ENCODE measurements around the gene ADAMTS16.
"Not testable (repeated sequence)": the region's sequence is repeated elsewhere in the genome, so short reads cannot be mapped to it uniquely, and the experiment has no call there.

The ADAMTS16 gene, protein sequence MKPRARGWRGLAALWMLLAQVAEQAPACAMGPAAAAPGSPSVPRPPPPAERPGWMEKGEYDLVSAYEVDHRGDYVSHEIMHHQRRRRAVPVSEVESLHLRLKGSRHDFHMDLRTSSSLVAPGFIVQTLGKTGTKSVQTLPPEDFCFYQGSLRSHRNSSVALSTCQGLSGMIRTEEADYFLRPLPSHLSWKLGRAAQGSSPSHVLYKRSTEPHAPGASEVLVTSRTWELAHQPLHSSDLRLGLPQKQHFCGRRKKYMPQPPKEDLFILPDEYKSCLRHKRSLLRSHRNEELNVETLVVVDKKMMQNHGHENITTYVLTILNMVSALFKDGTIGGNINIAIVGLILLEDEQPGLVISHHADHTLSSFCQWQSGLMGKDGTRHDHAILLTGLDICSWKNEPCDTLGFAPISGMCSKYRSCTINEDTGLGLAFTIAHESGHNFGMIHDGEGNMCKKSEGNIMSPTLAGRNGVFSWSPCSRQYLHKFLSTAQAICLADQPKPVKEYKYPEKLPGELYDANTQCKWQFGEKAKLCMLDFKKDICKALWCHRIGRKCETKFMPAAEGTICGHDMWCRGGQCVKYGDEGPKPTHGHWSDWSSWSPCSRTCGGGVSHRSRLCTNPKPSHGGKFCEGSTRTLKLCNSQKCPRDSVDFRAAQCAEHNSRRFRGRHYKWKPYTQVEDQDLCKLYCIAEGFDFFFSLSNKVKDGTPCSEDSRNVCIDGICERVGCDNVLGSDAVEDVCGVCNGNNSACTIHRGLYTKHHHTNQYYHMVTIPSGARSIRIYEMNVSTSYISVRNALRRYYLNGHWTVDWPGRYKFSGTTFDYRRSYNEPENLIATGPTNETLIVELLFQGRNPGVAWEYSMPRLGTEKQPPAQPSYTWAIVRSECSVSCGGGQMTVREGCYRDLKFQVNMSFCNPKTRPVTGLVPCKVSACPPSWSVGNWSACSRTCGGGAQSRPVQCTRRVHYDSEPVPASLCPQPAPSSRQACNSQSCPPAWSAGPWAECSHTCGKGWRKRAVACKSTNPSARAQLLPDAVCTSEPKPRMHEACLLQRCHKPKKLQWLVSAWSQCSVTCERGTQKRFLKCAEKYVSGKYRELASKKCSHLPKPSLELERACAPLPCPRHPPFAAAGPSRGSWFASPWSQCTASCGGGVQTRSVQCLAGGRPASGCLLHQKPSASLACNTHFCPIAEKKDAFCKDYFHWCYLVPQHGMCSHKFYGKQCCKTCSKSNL

DNA sequence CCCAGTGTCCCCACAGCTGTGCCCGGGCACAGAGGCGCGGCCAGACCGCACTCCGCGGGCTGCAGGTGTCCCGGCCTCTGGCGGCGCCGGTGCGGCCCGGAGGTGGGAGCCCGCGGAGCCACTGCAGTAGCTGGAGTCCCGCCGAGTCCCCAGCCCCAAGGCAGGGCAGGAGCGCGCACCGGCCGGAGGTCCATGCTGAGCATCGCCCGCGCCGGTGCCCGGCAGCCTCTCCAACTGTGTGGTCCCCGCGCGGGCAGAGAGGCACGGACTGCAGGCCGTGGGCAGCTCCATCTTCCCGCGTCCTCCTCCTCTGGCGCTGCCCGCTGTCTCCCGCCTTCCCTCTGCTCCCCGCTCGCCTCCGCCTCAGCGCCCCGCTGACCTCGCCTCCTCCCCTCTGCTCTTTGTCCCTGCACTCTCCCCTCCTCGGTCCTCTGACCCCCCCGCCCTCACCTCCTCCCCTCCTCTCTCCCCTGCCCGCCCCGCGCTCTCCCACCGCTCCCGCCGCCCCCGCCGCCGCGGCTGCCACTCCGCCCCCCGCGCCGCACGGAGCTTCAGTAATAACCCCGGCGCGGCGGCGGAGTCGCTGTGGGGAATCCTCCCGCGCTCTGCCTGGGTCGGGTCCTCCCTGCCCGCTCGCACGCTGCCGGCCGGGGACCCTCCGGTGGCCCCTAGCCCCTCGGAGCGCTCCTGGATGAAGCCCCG, at the start of gene ADAMTS16:
Gene ADAMTS16, plus strand, starts transcription at position 554 of the 702 bp plus-strand sequence. Its CDS starts 138 bp downstream, at position 692.
- no peak for DNase-seq

- DNase-seq = no peak
Observed at GRCh38 chr5:5092149-5092548, 48.0 kb upstream of the ADAMTS16 start.

GRCh38 chr5:5100635-5101034, 39.5 kb upstream of the ADAMTS16 start:
- DNase-seq = no peak

DNA sequence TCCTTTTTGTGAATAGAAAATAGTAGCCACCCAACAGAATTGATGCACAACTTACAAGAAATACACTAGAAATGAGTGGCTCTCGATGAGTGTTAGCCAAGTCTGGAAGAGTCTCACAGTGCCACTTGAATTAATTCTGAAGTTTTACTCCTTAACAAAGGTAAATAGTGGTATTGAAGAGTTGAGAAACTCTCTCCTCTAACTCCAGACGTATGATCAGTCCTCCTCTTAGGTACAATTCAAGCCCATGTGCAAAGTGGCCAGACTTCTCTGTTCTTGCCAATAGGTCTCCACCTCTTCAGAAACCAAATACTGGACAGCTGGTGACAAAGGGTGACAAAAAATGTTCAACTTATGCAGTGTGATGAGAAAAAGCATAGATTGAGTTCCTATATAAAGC, 38.5 kb upstream of the ADAMTS16 start:
- no peak for DNase-seq

GRCh38 chr5:5103245-5103644, 36.9 kb upstream of the ADAMTS16 start:
- no peak for DNase-seq

GRCh38 chr5:5104550-5104949, 35.6 kb upstream of the ADAMTS16 start:
- no peak for DNase-seq

- DNase-seq = no peak
Observed at GRCh38 chr5:5105531-5105930, 34.6 kb upstream of the ADAMTS16 start.

DNA sequence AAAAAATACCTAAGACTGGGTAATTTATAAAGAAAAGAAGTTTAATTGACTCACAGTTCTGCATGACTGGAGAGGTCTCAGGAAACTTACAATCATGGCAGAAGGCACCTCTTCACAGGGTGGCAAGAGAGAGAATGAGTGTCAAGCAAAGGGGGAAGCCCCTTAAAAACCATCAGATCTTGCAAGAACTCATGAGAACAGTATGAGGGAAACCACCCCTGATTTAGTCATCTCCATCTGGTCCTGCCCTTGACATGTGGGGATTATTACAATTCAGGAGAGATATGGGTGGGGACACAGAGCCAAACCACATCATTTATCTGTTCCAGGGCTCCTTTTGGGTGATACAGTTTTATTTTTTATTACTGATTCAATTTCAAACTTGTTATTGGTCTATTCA, 23.2 kb upstream of the ADAMTS16 start:
- DNase-seq = no peak

DNA sequence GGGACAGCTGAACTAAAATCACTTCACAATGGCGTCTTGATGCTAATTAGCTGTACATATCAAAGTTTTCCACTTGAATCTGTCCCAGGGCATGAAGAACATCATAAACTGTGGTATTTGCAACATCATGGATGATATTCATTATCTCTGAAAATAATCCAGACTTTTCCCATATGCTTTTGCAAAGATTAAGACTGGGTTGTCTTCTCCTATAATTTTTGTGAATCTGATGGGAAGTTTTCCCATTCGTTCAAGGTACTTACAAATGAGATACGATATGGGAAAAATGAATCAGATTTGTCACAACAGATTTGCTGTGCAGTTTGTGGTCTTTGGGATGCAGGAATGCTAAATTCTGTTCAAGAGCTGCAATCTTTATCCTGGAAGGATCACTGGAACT, 17.4 kb upstream of the ADAMTS16 start:
- no peak for DNase-seq

- DNase-seq = no peak
Observed at GRCh38 chr5:5124231-5124630, 15.9 kb upstream of the ADAMTS16 start.

DNA sequence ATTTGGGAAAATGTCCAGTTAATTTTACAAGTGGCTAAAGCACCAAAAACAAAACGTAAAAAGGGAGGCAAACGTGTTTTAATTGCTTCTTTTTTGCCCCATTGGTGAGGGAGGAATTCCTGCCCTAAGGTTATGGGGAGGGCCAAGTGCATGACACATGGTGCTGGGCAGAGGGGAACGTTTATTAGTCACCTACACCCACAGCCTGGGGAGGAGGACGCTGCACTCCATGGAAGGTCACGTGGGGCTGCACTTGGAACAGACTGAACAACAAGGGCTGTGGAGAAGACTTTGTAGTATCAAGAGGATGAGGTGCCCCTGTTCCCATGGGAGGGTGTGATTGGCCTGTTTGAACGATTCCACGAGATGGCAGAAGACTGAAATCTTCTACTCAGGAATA, 13.7 kb upstream of the ADAMTS16 start:
- no peak for DNase-seq

DNA sequence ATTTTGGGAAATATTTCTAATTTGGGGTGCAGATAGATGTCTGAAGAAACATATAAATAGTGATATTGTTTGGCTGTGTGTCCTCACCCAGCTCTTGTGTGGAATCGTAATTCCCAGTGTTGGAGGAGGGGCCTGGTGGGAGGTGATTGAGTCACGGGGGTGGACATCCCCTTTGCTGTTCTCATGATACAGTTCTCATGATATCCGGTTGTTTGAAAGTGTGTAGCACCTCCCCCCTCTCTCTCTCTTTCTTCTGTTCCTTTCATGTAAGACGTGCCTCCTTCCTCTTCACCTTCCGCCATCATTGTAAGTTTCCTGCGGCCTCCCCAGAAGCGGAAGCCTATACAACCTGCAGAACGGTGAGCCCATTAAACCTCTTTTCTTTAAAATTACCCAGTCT, 11.4 kb upstream of the ADAMTS16 start:
- no peak for DNase-seq

DNA sequence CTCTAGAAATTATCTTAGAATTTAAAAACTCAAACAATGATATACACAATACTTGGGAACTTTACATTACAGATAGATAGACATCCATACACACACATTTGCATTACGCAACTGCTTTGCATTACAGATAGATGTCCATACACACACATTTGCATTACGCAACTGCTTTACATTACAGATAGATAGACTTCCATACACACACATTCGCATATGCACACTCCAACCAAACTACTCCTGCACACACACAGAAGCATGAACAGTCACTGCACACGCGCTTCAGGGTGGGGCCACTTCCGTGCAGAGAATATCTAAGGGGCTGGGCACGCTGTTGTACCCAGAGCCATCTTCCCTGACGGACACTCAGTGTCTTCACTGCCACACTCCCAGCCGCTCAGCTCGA, 7.9 kb upstream of the ADAMTS16 start:
- no peak for DNase-seq

GRCh38 chr5:5132693-5133295, 7.3 kb upstream of the ADAMTS16 start:
- no peak for DNase-seq

DNA sequence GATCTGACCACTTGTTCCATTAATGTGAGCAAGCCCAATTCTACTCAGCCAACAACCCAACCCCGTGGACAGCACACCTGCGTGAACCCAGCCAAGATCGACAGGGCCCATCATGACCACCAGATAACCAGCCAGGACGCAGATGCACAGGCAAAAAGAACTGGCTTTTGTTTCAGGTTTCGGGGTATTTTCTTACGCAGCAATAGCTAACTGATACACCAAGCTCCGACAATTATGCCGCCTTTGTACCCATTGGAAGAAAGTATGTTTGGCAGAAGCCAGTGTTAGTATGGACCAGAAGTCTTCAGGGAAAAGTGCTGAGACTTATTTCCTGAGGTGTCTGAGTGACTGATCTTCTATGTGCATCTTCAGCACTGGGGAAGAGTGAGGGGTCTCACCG, 6.0 kb upstream of the ADAMTS16 start:
- no peak for DNase-seq

DNA sequence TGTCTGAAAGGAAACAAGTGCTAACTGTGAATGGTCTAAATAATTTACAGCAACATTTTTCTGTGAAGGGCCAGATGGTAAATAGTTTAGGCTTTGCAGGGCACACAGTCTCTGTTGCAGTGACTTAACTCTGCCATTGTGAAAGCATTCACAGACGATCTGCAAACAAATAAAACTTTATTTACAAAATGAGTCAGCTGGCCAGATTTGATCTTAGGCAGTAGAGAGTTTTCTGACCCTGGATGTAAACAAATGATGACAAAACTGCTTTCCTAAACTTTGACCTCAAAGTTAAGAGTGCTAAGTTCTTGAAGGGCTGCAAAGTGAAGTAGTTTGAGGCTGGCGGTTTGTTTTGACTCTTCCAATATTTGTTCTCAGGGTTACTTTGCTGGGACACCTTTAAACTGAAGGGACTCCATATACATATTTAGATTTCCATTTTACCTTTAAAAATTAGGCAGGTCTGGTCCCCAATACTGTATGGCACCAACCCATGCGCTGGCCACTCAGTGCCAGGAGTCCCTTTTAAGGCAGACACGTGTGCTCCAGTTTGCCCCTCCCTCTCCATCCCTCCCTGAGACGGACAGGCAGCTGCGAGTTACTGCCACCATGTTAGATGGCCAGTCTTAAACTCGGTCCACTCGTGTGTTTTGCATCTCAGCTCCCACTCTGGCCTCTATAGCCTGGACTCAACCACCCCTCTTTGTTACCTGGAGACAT, 4.0 kb upstream of the ADAMTS16 start:
- no peak for DNase-seq

DNA sequence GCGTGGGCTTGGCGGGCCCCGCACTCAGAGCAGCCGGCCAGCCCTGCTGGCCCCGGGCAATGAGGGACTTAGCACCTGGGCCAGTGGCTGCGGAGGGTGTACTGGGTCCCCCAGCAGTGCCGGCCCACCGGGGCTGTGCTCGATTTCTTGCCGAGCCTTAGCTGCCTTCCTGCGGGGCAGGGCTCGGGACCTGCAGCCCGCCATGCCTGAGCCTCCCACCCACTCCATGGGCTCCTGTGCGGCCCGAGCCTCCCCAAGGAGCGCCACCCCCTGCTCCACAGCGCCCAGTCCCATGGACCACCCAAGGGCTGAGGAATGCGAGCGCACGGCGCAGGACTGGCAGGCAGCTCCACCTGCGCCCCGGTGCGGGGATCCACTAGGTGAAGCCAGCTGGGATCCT, 2.3 kb upstream of the ADAMTS16 start:
- not testable (repeated sequence) for DNase-seq

- no peak for DNase-seq
Observed at GRCh38 chr5:5139336-5139776, 774 bp upstream of the ADAMTS16 start.

GRCh38 chr5:5140479-5141338, 579 bp downstream of the ADAMTS16 start:
- no peak for DNase-seq

DNA sequence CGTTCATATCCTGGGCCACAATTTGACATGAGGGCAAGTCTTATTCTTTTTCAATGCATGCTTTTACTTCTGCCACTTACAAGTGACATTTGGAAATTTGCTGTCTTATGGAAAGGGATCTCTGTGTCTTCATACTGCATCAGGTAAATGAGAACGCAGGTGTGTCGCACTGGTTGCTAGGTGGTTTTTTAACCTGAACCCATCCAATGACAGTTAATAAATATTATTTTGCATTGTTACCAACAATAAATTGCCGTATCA, 1.1 kb downstream of the ADAMTS16 start:
- no peak for DNase-seq

Data from NCI-H1417 treated with DMSO at 0.1 percent for 48 hours (cell line).